Mononuclear cell (primary cell): ENCODE measurements around the gene RPL7A. TPM values are rescaled to one million over a fixed set of nuclear protein-coding genes. Genes with fewer than 3 reads are reported as not detected.
"Not testable (repeated sequence)": the region's sequence is repeated elsewhere in the genome, so short reads cannot be mapped to it uniquely, and the experiment has no call there.

Experiments used
- H3K27me3 ChIP-seq: 2 replicates; pipeline ENCODE4 v1.6.0; 2011; ENCODE audit warnings: low read length, control low read depth; ENCODE audit not compliant: insufficient read depth
- H3K4me1 ChIP-seq: 2 replicates; pipeline ENCODE4 v1.5.1; 2011; ENCODE audit warnings: mild to moderate bottlenecking, low read length, control low read depth; ENCODE audit not compliant: insufficient read depth
- H3K4me3 ChIP-seq: 2 replicates; pipeline ENCODE4 v1.5.1; 2011; ENCODE audit warnings: mild to moderate bottlenecking, low read length, moderate library complexity
- H3K9me3 ChIP-seq: 2 replicates; pipeline ENCODE4 v1.5.1; 2011; ENCODE audit warnings: low read depth, mild to moderate bottlenecking, control low read depth, low read length
- total RNA-seq: library from RNA; depleted of rRNA; stranded (reverse); fragments of >200 nt; gene quantifications from one replicate; pipeline ENCODE4 v1.2.3, GENCODE V29; 2012

RPL7A gene
- 2,463 TPM for total RNA-seq

GRCh38 chr9:133347985-133348717 is at the start of gene RPL7A, which contains the start of gene MED22:
TSS of gene RPL7A (plus strand) at chr9:133348218. CDS start at chr9:133348244, 26 bp downstream.
TSS of gene MED22 (minus strand) at chr9:133348131. CDS start at chr9:133346662, 1,469 bp downstream.
- Histone ChIP-seq H3K9me3 (no peaks in the 10 kb centered on the region), H3K27me3 (no peaks in the 10 kb centered on the region), H3K4me1 (peaks cover 27% of the 10 kb centered on the region), H3K4me3 (peak within 1 kb of the TSS; percentile 99)

DNA sequence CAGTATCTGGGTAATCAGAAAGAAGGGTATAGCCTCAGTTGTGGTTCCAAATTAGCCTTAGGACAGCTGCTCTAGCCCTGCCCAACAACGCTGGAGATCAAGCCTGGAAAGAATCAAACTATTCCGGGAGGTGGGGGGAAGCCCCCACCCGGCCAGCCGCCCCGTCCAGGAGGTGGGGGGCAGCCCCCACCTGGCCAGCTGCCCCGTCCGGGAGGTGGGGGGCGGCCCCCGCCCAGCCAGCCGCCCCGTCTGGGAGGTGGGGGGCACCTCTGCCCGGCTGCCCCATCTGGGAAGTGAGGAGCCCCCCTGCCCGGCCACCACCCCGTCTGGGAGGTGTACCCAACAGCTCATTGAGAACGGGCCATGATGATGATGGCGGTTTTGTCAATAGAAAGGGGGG is 48.0 kb upstream of the RPL7A start:
- H3K4me1 ChIP-seq, H3K9me3 ChIP-seq, H3K4me3 ChIP-seq, H3K27me3 ChIP-seq: not testable (repeated sequence)

GRCh38 chr9:133301253-133302230 is 46.5 kb upstream of the RPL7A start:
- Histone ChIP-seq H3K4me1 (no peaks in the 10 kb centered on the region), H3K4me3 (no peak overlapping the region), H3K27me3 (no peaks in the 10 kb centered on the region), H3K9me3 (no peaks in the 10 kb centered on the region)

DNA sequence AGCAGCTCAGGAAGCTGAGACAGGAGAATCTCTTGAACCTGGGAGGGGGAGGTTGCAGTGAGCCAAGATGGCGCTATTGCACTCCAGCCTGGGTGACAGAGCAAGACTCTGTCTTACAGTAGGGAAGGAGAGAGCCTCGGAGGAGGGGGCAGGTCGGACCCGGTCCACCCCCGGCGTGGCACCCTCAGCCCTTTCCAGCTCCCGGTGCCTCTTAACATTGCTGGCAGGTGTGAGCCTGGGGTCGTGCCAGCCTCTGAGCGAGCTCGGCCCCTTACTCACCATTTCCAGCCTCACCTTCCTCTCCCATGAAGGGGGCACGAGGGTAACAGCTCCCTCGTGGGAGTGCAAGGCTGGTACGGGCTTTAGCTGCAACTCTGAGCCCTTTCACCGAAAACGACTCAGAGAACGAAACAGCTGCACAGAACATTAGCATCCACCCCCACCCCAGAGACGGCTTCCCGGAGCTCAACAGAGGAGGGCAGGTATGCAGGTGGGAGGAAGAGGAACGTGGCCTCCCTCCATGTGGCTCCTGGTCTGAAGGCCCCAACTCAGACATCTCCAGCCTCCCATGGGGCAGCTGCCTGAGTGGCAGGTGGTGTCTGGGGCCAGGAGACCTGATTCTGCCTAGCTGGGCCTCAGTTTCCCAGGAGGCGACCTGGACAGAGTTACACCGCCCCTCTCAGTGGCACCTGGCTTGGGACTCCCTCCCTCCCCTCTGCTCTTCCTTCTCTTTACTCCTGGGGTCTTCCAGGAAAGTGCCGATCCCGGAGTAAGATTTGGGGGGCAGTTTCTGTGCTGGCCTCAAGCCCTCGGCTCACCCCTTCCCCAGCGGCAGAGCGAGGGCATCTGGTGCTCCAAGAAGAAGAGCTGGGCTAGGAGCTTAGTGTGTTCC is 44.5 kb upstream of the RPL7A start:
- no peaks in the 10 kb centered on the region for H3K4me1 ChIP-seq
- no peak overlapping the region for H3K4me3 ChIP-seq
- no peaks in the 10 kb centered on the region for H3K27me3 ChIP-seq
- no peaks in the 10 kb centered on the region for H3K9me3 ChIP-seq

- Histone ChIP-seq H3K4me3 (no peak overlapping the region), H3K4me1 (no peaks in the 10 kb centered on the region), H3K9me3 (no peaks in the 10 kb centered on the region), H3K27me3 (no peaks in the 10 kb centered on the region)
Measured at GRCh38 chr9:133304158-133304470, 43.9 kb upstream of the RPL7A start.

DNA sequence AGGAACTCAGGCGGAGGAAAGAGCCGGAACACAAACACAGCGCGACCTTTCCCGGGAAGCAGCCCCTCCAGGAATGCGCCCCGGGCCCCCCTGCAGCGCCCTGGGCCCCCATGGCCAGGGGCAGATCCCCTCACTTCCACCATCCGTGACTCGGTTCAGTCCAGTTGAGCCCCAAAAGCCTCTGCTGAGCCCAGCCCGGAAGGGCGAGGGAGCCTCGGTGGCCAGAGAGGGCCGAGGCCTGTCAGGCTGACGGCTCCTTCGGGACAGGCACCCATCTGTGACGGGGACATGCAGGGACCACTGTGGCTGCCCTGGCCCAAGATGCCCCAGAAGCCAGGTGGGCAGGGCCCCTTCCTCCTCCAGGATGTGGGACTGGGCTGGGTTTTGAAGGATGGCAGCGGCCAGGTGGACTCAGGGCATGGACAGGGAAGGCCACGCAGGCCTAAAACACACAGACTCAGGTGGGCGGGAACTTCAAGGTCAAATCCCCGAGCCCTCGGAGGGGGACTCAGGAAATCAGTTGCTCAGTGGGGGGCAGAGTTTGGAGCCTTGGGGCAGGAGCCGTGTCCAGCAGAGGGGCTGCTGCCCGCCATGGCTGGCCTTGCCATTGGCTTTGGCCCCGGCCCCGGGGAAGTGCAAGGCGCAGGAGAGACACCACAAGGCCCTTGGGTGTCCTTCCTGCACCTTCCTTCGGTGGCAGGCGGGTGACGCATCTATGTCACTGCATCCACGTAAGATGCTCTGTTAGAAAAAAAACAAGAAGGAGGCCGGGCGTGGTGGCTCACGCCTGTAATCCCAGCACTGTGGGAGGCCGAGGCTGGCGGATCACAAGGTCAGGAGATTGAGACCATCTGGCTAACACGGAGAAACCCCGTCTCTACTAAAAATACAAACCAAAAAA is 43.3 kb upstream of the RPL7A start:
- no peak overlapping the region for H3K4me3 ChIP-seq
- H3K27me3 ChIP-seq: no peaks in the 10 kb centered on the region
- H3K4me1 ChIP-seq: no peaks in the 10 kb centered on the region
- H3K9me3 ChIP-seq: no peaks in the 10 kb centered on the region

DNA sequence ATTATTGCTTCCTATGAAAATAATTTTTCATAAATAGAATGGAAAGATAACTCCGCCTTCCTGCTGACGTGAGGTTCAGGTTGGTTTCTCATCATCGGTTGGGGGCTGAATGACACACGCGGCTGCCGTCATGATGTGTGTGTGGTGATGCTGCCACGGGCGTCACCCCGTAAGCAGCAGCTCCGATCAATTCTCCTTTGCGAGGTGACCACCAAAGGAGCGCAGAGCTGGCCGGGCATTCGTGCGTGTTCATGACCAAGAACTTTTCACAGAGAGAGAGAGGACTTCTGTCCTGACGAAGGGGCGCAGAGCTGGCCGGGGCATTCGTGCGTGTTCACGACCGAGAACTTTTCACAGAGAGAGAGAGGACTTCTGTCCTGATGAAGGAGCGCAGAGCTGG is 42.3 kb upstream of the RPL7A start:
- no peaks in the 10 kb centered on the region for H3K9me3 ChIP-seq
- H3K4me1 ChIP-seq: no peaks in the 10 kb centered on the region
- no peak overlapping the region for H3K4me3 ChIP-seq
- H3K27me3 ChIP-seq: no peaks in the 10 kb centered on the region

- Histone ChIP-seq H3K4me1 (no peaks in the 10 kb centered on the region), H3K27me3 (no peaks in the 10 kb centered on the region), H3K4me3 (no peak overlapping the region), H3K9me3 (no peaks in the 10 kb centered on the region)
Measured at GRCh38 chr9:133306242-133307204, 41.5 kb upstream of the RPL7A start.

DNA sequence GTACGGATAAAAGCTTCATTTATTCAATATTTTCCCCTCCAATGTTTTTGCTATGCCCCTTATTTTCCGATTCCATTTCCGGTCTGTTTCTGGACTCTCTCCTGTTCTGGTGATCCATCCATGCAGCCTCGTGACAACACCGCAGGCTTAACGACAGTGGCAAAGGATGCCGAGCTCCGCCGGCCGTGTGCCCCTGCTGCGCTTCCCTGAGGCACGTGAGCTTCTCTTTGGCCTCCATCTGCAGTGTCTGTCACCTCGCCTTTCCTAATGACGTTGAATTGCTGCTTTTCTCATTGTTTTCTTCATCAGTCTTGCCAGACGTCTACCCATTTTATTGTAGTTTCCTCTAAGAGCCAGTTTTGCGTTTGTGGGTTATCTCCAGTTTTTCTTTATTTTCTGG is 40.7 kb upstream of the RPL7A start:
- no peaks in the 10 kb centered on the region for H3K27me3 ChIP-seq
- no peak overlapping the region for H3K4me3 ChIP-seq
- no peaks in the 10 kb centered on the region for H3K4me1 ChIP-seq
- H3K9me3 ChIP-seq: no peaks in the 10 kb centered on the region

DNA sequence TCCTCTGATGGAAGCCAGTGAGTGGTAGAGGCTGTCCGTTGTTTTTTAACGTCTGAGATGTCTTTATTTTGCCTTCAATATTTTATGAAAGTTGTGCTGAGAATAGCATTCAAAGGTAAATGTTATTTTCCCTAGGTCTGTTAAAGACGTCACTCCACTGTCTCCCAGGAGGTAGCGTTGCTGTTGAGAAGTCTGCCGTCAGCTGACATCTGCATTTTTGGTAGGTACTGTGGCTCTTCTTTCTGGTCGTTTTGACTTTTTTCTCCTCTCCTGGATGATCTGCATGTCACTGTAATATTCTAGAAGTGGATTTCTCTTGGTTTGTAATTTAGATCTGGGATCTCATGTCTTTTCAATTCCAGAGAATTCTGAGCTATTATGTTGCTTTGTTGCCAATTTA is 38.4 kb upstream of the RPL7A start:
- no peaks in the 10 kb centered on the region for H3K9me3 ChIP-seq
- no peaks in the 10 kb centered on the region for H3K4me1 ChIP-seq
- H3K4me3 ChIP-seq: no peak overlapping the region
- H3K27me3 ChIP-seq: no peaks in the 10 kb centered on the region

DNA sequence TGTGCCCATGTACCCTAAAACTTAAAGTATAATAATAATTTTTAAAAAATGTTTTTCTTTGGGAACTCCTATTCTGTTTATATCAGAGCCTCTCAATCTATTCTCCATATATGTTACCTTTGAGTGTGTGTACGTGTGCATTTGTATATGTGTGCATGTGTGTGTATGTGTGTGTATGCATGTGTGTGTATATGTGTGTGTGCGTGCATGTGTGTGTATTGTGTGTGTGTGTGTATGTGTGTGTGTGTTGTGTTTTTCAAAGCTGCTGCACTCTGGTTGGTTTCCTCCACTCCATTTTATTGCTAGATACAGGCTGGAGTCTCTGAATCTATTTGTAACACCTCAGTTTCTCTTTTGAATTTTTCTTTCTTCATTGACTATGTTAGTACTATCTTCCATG is 32.0 kb upstream of the RPL7A start:
- no peaks in the 10 kb centered on the region for H3K27me3 ChIP-seq
- H3K9me3 ChIP-seq: no peaks in the 10 kb centered on the region
- H3K4me1 ChIP-seq: no peaks in the 10 kb centered on the region
- no peak overlapping the region for H3K4me3 ChIP-seq

DNA sequence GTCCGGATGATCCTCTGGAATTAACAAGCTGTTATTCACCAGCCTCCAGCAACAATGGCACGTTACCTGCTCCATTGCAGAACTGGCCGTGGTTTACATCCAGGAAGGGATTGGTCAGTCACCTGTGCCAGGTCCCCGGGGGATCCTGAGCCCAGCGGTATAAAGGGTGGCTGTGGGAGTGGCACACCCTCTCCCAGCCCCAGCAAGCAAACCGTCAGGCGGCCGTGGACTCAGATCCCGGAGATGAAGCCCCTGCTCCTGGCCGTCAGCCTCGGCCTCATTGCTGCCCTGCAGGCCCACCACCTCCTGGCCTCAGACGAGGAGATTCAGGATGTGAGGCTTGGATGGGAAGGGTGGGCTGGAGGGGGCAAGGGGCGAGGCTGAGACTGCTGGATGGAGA is 30.5 kb upstream of the RPL7A start:
- H3K9me3 ChIP-seq, H3K4me1 ChIP-seq, H3K27me3 ChIP-seq, H3K4me3 ChIP-seq: not testable (repeated sequence)

DNA sequence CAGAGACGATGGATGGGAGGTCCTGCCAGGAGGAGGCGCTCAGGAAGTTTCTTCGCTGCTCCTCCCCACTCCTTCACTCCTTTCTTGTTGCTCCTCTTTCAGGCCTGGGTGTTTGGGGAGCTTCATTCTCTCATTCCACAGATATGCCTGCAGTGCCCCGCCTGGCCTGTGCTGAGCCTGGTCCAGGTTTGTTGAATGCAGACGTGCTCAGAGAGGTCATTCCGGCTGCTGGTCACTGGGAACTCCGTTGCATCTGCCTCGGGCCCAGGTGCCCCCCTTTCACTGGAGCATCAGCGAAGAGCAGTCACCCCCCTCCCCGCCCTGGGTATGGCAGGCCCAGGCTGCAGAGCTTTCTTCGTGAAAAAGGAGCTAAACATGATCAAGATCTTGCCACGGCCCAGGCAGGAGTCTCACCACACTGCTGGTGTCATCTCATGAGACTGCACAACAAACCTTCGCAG is 27.6 kb upstream of the RPL7A start:
- H3K27me3 ChIP-seq: no peaks in the 10 kb centered on the region
- H3K9me3 ChIP-seq: no peaks in the 10 kb centered on the region
- no peaks in the 10 kb centered on the region for H3K4me1 ChIP-seq
- H3K4me3 ChIP-seq: no peak overlapping the region
